A673 (cell line): ENCODE results near the gene HGFAC. TPM values are rescaled to one million over a fixed set of nuclear protein-coding genes. Genes with fewer than 3 reads are reported as not detected.

Experiments used
- BruUV-seq: library from RNA; stranded (reverse); fragments of 400-500 nt; replicated peaks from 2 replicates; lab custom pipeline; 2021; lab: Mats Ljungman, UMichigan
- CTCF ChIA-PET: fragments of 300-600 bp; sonication (Branson Sonifier 250); formaldehyde crosslinking; loops from one replicate; lab custom pipeline; 2022; ENCODE audit warnings: antibody characterized with exemption; lab: Charles Lee
- POLR2A ChIA-PET: fragments of 300-600 bp; sonication (Branson Sonifier 250); formaldehyde crosslinking; loops from one replicate; lab custom pipeline; 2022; ENCODE audit warnings: antibody characterized with exemption; ENCODE audit not compliant: low non-redundant PET; lab: Charles Lee
- DNase-seq: peaks from one replicate; pipeline ENCODE4 v3.0.0-alpha.2; 2015; ENCODE audit warnings: low spot score
- H3K27ac ChIP-seq: fragments of 200-600 bp; sonication (generic); 2 replicates; pipeline ENCODE4 v1.5.1; 2016; ENCODE audit warnings: mixed run types, low read depth, mild to moderate bottlenecking, mixed read lengths, antibody characterized with exemption, low read length; ENCODE audit not compliant: poor library complexity, severe bottlenecking
- H3K27me3 ChIP-seq: fragments of 200-600 bp; sonication (generic); replicated peaks from 2 replicates; pipeline ENCODE4 v1.6.1; 2017; ENCODE audit warnings: mixed run types, low read depth, mild to moderate bottlenecking, mixed read lengths, antibody characterized with exemption, low read length; ENCODE audit not compliant: insufficient read depth, poor library complexity
- H3K36me3 ChIP-seq: fragments of 200-600 bp; sonication (generic); 2 replicates; pipeline ENCODE4 v1.6.1; 2016; ENCODE audit warnings: mixed run types, mild to moderate bottlenecking, mixed read lengths, antibody characterized with exemption, low read length; ENCODE audit not compliant: insufficient read depth, poor library complexity, severe bottlenecking
- H3K4me1 ChIP-seq: fragments of 200-600 bp; sonication (generic); 2 replicates; pipeline ENCODE4 v1.6.1; 2017; ENCODE audit warnings: mixed run types, mild to moderate bottlenecking, mixed read lengths, antibody characterized with exemption, low read length; ENCODE audit not compliant: insufficient read depth, poor library complexity, severe bottlenecking
- H3K4me3 ChIP-seq: fragments of 200-600 bp; sonication (generic); 2 replicates; pipeline ENCODE4 v1.5.1; 2016; ENCODE audit warnings: low read depth, mixed run types, mild to moderate bottlenecking, mixed read lengths, low read length; ENCODE audit not compliant: poor library complexity, severe bottlenecking
- H3K9me3 ChIP-seq: fragments of 200-600 bp; sonication (generic); 2 replicates; pipeline ENCODE4 v1.6.1; 2016; ENCODE audit warnings: mixed run types, low read depth, mild to moderate bottlenecking, mixed read lengths, antibody characterized with exemption, low read length; ENCODE audit not compliant: poor library complexity, severe bottlenecking
- EZH2 ChIP-seq: fragments of 200-600 bp; sonication (generic); IDR thresholded peaks from 2 replicates; pipeline ENCODE4 v1.6.1; 2017; ENCODE audit warnings: borderline replicate concordance, low read depth, mild to moderate bottlenecking, mixed read lengths, antibody characterized with exemption, low read length; ENCODE audit not compliant: poor library complexity, severe bottlenecking
- intact Hi-C: fragments of 100-400 bp; cut with micrococcal nuclease; formaldehyde crosslinking; loops from one replicate; pipeline ENCODE4 v1.10.0; 2022; ENCODE audit not compliant: unreplicated experiment
- total RNA-seq: library from RNA; stranded (reverse); gene quantifications from 2 replicates; pipeline ENCODE4 v1.2.3, GENCODE V29; 2021
- TF ChIP-seq, protein P1 (sequence below): fragments of 300-800, 200-600 bp; sonication (generic); conservative IDR thresholded peaks from 2 replicates; pipeline ENCODE4 v1.5.1; 2017; ENCODE audit warnings: low read depth, mild to moderate bottlenecking, antibody characterized with exemption, low read length, moderate library complexity, mixed read lengths

Gene HGFAC
- total RNA-seq, 1 experiment from 2014 or later: 4.8 TPM

DNA sequence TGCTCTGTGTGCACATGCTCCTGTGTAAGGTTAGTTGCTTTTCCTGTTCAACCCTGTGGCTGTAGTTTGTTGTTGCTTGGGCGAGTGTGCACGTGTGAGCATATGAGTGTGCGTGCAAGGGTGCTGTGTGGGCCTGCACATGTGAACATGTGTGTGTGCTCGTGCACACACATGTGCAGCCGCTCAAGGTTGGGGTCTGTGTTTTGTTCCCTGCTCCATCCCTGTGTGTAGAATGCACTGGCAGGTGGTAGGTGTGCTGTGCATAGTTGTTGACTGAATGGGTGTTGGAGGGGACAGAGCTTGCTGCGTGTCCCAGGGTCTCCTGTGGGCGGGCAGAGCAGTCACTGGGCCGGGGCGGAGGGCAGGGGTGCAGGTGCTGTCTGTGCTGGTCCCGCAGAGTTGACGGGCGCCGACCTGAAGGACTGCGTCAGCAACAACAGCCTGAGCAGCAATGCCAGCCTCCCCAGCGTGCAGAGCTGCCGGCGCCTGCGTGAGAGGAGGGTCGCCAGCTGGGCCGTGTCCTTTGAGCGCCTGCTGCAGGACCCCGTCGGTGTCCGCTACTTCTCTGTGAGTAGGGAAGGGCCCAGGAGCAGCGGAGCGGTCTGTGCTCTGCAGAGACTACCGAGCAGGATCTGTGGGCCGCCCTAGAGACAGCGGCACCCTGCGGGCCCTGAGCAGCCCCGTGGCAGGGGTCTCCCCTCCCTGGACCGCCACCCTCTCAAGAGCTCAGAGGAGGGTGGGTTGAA, 27.9 kb upstream of the HGFAC start:
- POLR2A ChIA-PET: no interaction called here

DNA sequence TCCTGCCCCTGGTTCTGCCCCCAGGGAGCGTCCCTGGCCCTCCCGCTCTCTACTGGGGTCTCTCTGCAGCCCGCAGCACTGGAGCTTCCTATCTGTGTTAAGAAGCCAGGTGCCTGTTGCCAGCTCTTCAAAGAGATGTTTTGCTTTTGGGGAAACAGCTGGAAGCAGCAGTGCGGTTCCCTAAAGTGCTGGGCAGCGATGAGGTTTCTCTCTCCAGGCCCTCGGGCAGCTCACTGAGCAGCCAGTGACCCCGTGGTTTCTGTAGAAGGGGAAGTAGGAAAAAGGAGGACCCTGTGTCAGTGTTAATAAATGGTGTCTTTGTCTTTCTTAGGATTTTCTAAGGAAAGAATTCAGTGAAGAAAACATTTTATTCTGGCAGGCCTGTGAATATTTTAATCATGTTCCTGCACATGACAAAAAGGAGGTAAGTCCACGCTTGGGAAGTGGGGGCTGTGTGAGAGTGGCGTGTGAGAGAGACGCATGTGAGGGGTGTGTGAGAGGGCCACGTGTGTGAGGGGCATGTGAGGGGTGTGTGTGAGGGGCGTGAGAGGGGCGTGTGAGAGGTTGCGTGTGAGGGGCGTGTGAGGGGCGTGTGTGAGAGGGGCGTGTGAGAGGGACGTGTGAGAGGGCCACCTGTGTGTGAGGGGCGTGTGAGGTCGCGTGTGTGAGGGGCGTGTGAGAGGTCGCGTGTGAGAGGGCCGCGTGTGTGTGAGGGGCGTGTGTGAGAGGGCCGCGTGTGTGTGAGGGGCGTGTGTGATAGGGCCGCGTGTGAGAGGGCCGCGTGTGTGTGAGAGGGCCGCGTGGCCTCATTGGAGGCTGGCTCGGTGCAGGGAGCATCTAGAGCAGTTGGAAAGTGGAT, 27.1 kb upstream of the HGFAC start:
- H3K27me3 ChIP-seq: no peaks in the 10 kb centered on the region
- H3K4me1 ChIP-seq: peaks cover 4% of the 10 kb centered on the region
- no peak for TF ChIP-seq EZH2
- TF ChIP-seq, protein P1, sequence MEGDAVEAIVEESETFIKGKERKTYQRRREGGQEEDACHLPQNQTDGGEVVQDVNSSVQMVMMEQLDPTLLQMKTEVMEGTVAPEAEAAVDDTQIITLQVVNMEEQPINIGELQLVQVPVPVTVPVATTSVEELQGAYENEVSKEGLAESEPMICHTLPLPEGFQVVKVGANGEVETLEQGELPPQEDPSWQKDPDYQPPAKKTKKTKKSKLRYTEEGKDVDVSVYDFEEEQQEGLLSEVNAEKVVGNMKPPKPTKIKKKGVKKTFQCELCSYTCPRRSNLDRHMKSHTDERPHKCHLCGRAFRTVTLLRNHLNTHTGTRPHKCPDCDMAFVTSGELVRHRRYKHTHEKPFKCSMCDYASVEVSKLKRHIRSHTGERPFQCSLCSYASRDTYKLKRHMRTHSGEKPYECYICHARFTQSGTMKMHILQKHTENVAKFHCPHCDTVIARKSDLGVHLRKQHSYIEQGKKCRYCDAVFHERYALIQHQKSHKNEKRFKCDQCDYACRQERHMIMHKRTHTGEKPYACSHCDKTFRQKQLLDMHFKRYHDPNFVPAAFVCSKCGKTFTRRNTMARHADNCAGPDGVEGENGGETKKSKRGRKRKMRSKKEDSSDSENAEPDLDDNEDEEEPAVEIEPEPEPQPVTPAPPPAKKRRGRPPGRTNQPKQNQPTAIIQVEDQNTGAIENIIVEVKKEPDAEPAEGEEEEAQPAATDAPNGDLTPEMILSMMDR: no peak
- no peak overlapping the region for H3K27ac ChIP-seq
- ChIA-PET POLR2A (no interaction called here), CTCF (no interaction called here)
- H3K36me3 ChIP-seq: peaks cover 12% of the 10 kb centered on the region
- H3K9me3 ChIP-seq: no peaks in the 10 kb centered on the region
- BruUV-seq: no TSS peak
- intact Hi-C loops: no loop called here
- H3K4me3 ChIP-seq: no peak overlapping the region
- no peak for DNase-seq

More for the DNA sequence above, 27.9 kb upstream of the HGFAC start:
- no peaks in the 10 kb centered on the region for H3K9me3 ChIP-seq
- H3K36me3 ChIP-seq: peaks cover 12% of the 10 kb centered on the region
- BruUV-seq: no TSS peak
- no peak for DNase-seq
- CTCF ChIA-PET: no interaction called here
- H3K4me1 ChIP-seq: peaks cover 12% of the 10 kb centered on the region
- no peaks in the 10 kb centered on the region for H3K27me3 ChIP-seq
- intact Hi-C loops: no loop called here
- TF ChIP-seq, protein P1: no peak
- no peak for TF ChIP-seq EZH2
- H3K4me3 ChIP-seq: no peak overlapping the region
- no peak overlapping the region for H3K27ac ChIP-seq

DNA sequence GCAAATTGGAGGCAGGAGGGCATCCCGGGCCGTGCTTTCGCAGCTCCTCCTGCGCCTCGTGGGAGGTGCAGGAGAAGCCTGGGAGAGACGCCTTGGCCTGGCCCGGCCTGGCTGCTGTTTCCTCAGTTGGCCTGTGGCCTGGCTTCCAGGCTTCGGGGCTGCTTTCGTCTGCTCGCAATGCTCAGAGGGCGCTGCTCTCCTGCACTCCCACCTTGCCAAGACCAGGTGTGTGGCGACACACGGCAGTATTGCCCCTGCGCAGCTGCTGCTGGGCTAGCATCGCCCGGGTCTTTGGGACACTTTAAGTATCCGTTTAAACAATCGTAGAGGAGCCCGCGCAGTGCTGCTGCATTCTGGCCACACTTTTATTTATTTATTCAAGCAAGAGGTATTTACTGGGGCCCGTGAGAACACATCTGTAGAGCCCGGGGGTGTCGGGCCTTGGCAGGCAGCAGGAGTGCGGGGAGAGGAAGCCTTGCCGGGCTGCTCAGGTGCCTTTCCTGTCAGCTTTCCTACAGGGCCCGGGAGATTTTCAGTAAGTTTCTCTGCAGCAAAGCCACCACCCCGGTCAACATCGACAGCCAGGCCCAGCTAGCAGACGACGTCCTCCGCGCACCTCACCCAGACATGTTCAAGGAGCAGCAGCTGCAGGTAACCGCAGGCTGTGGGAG, 26.2 kb upstream of the HGFAC start:
- no peak overlapping the region for H3K4me3 ChIP-seq
- BruUV-seq: no TSS peak
- no peaks in the 10 kb centered on the region for H3K9me3 ChIP-seq
- TF ChIP-seq, protein P1: no peak
- no peak for TF ChIP-seq EZH2
- peaks cover 12% of the 10 kb centered on the region for H3K36me3 ChIP-seq
- no peak for DNase-seq
- no peak overlapping the region for H3K27ac ChIP-seq
- ChIA-PET POLR2A (no interaction called here), CTCF (no interaction called here)
- H3K4me1 ChIP-seq: no peaks in the 10 kb centered on the region
- no peaks in the 10 kb centered on the region for H3K27me3 ChIP-seq
- intact Hi-C loops: no loop called here
